Measurements from ENCODE around the gene IL36G. TPM values are rescaled to one million over a fixed set of nuclear protein-coding genes. Genes with fewer than 3 reads are reported as not detected.
A peak's percentile ranks its signal among the peaks of the same experiment; 100 is the strongest.

IL36G gene
- total and polyA plus RNA-seq, 9 of the 15 experiments (the other 6 are each of a cell fraction or from before 2014, with no cell fraction given) = not detected

- peak in 1 of 2 experiments; percentile 22; a peak in 1 of 4 replicates for TF ChIP-seq CSDE1 (IDR thresholded peaks at IDR 0.05)
- TF ChIP-seq JUN (IDR thresholded peaks at IDR 0.05; ENCODE audit: borderline replicate concordance, low read depth, low read length) = peak; percentile 95
- TF ChIP-seq JUN (CRISPR knock-in tag; IDR thresholded peaks at IDR 0.05; ENCODE audit: borderline replicate concordance) = no peak
- TF ChIP-seq POLR3A (IDR thresholded peaks at IDR 0.05; ENCODE audit: borderline replicate concordance, extremely low read depth, insufficient read depth, insufficient read length) = peak; percentile 73
- peak; percentile 10 to 94; a peak in 2 of 4 replicates for TF ChIP-seq ARNT (IDR thresholded peaks at IDR 0.05)
- TF ChIP-seq PHF20 (IDR thresholded peaks at IDR 0.05; ENCODE audit: partially characterized antibody) = peak; percentile 49
- peak; percentile 35; the same call in 1 of the 2 replicates for TF ChIP-seq NR2C1 (IDR thresholded peaks at IDR 0.05)
- peak; percentile 67 for TF ChIP-seq NR2C1 (tag; IDR thresholded peaks at IDR 0.05)
- peak; percentile 63 for TF ChIP-seq BHLHE40 (IDR thresholded peaks at IDR 0.05; ENCODE audit: low read length)
- peak; percentile 94 for TF ChIP-seq NBN (IDR thresholded peaks at IDR 0.05; ENCODE audit: low read depth)
- TF ChIP-seq CC2D1A (IDR thresholded peaks at IDR 0.05) = peak; percentile 97
- peak; percentile 96 for TF ChIP-seq MAFK (IDR thresholded peaks at IDR 0.05; ENCODE audit: low read length)
- peak; percentile 100 for TF ChIP-seq SMARCC2 (IDR thresholded peaks at IDR 0.05; ENCODE audit: low read depth)
- peak; percentile 77 for TF ChIP-seq TAF9B (IDR thresholded peaks at IDR 0.05; ENCODE audit: partially characterized antibody)
- no peak for TF ChIP-seq ZNF449 (CRISPR knock-in tag; IDR thresholded peaks at IDR 0.05)
- TF ChIP-seq RREB1 (CRISPR knock-in tag; IDR thresholded peaks at IDR 0.05) = peak; percentile 67; the same call in 1 of the 2 replicates
- peak; percentile 91 for TF ChIP-seq MTA2 (IDR thresholded peaks at IDR 0.05; ENCODE audit: low read depth)
- TF ChIP-seq GTF2E2 (tag; IDR thresholded peaks at IDR 0.05) = no peak
- TF ChIP-seq CHAMP1 (IDR thresholded peaks at IDR 0.05) = peak; percentile 99
- TF ChIP-seq ELF1 (tag; IDR thresholded peaks at IDR 0.05) = no peak
Observed at GRCh38 chr2:113012436-113013335, 34.9 kb downstream of the IL36G start (continued).

All from K562 (cell line).